Activated naive CD4-positive, alpha-beta T cell treated with Interleukin-2 at 50 U/mL for 16 hours (primary cell): ENCODE data around the gene PPFIBP2.

Experiments used
- DNase-seq: peaks from one replicate; pipeline ENCODE4 v3.0.0-alpha.2; 2020

Gene PPFIBP2

DNA sequence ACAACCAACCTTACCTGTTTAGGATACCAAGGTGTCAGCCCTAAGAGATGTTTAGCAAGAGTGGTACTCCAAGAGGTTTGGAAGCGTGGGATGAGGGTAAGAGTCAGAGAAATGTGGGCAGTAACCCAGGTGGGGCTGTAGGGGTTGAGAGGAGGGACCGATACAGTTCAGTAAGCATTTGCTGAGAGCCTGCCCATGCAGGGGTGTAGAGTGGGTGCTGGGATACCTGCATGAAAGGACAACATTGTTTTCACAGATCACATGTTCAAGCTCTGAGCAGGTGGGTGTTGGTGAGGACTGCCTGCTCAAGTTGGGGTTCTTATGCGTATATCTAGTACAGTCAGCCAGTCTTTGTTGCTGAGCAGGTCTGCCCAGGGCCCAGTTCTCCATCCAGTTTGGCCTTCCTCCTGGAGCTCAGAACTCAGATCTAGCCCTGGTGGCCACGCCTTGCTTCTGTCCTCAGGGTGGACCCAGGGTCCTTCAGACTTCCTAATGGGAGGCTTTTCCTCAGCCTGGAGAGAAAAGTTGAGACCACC, 14.8 kb downstream of the PPFIBP2 start:
- no peak for DNase-seq

DNA sequence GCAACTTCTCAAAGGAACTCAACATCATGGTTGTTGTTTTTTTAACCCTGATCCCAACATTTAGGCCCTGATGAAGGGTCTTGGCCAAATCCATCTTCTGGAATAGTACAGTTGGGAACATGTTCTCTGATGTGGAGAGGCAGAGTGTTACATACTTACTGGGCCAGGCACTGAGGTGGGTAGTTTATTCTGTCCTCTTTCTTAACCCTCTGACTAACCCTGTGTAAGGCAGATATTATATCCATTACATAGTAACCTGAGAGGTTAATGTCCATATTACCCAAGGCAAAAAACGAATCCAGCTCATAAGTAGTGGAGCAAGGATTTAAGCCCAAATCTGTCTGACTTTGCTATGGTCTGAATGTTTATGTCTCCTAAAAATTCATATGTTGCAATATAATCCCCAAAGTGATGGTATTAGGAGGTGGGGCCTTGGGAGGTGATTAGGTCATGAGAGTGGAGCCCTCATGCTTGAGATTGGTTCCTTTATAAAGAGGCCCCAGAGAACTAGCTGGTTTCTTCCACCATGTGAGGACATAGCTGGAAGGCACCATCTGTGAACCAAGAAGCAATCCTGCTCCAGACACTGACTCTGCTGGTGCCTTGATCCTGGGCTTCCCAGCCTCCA, 16.3 kb downstream of the PPFIBP2 start:
- no peak for DNase-seq

DNA sequence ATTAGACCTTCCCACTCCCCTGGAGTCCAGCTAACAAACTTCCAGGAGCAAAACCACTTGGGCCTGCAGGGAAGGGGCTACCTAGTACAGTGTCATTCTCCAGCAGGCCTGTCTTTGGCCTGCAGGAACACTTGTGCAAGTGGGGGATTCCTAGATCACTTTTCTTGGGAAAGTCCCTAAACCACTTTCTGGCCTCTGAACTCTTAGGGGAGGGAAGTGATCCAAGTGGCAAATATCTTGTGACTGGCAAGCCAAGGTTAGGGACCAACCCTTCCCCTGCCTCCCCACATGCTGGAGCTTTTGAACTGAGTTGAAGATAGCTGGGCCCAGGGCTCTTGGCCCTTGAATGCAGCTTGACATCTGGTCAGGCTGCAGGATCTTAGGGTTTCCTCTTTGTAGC, 17.2 kb downstream of the PPFIBP2 start:
- DNase-seq = no peak

DNA sequence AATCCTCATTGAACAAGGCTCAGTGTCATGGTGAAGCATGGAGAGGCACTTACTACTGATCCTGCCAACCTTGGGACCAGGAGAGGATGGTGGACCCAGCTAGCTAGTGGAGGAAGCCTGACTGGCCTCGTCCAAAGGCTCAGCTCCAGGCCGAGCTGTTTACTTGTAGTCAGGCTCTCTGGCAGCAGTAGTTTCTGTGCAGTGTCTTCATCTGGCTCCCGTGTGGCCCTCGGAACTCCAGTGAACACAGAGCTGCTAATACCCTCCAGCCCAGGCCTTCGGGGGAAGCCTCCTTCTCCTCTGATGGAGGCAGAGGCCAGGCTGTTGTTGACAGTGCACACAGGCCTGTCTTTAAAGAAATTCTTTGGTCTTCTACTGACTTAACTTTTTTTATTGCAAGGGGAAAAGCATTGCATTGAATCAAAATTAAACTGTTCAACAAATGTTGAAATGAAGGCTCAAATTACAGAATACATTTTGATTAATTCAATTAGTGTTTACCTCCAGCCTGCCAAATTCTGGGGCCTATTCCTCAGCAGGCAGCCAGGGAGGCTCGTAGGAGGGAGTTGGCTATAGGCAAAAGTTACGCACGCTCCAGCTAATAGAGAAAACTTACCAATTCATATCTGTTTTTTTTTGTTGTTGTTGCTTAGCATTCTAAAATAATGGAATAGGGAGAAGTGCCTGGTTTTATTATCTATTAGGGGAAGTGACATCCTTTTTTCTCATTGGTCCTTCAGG, 18.8 kb downstream of the PPFIBP2 start:
- no peak for DNase-seq

- DNase-seq = no peak
Measured at GRCh38 chr11:7533199-7534041, 19.6 kb downstream of the PPFIBP2 start.

DNA sequence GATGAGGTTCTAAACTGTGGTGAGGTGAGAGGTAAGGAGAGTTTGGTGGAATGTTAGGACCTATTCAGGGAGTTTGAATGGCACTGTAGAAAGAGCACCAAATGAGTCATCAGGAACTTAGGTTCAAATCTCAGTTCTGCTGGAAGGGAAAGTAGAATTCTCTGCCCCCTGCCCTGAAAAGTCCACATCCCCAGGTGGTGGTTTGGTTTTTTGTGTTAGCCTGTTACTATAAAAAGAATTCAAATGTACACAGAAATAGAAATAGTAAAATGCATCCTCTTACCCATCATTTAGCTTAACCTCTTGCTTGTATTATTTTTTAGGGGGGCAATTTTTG, 20.2 kb downstream of the PPFIBP2 start:
- no peak for DNase-seq

- DNase-seq = no peak
Measured at GRCh38 chr11:7536100-7536499, 22.3 kb downstream of the PPFIBP2 start.

DNA sequence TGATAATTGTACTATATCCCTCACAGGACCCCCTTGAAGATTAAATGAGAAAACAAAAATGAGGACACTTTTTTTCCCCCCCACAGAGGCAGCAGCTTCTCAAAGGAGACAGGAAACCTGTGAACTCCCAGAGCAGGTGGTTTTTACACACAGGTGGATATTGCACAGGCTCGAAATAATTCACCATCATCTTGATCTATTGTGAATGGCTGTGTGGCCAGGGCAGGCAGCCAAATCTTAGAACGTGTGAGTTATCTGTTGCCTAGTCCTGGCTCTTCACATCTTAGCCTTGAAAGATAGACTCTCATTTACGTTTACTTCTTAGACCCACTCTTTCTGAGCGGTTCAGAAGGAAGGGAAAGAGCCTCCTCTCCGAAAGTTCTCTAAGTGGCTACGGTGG, 23.5 kb downstream of the PPFIBP2 start:
- no peak for DNase-seq

DNA sequence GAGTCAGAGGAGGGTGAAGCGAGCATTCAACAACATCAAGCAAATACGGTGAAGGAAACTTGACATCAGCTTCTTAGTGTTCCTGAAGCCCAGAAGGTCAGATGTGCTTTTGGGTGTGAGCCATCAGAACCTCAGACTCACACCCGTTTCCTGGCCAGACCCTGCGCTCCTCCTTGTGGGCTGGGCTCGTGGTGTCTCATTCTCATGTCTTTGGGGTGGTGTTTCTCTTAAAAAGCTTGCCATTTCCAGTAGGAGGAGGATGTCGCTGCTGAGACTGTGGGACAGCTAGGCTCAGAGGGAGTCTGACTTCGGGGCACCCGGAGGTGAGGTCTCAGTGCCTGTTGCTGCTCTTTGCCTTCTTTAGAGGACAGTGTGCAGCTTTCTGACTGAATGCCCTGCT, 24.2 kb downstream of the PPFIBP2 start:
- DNase-seq = peak; percentile 11

GRCh38 chr11:7538466-7539454, 25.0 kb downstream of the PPFIBP2 start:
- no peak for DNase-seq

GRCh38 chr11:7540830-7541555, 27.2 kb downstream of the PPFIBP2 start:
- DNase-seq = no peak

- DNase-seq = no peak
Measured at GRCh38 chr11:7543302-7543701, 29.5 kb downstream of the PPFIBP2 start.

DNA sequence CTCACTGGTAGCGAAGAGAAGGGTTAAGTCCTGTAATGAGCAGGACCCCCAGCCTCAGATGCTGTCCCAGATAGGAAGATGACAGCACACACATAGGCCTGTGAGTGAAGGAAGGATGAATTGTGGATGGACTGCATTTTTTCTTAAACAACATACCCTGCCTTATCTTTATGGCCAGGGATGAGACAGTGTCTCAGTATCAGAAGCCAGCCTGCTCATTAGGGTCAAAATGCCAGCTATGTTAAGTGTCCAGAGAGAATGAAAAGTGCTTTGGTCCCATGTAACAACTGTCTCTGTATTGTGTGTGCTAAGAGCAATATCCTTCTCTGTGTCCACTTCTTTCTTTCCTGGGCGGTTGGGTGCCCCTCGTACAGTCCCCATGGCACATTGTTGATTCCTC, 30.2 kb downstream of the PPFIBP2 start:
- no peak for DNase-seq

DNA sequence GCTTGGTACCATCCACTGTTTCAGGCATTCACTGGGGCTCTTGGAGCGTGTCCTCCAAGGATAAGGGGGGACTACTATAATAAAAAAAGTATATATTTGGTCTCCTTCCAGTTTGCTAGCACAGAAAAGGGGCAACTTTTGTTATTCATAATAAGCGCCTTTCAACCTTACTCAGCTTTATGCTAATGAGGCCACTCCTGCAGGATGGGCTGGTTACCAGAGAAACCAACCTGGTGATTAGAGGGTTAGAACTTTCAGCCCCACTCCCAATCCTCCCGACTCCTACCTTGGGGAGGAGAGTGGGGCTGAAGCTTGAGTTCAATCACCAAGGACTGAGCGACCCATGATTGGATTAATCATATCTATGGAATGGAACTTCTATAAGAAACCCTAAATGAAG, 31.8 kb downstream of the PPFIBP2 start:
- DNase-seq = no peak

GRCh38 chr11:7546324-7546791, 32.6 kb downstream of the PPFIBP2 start:
- DNase-seq = no peak

GRCh38 chr11:7547687-7548086, 33.9 kb downstream of the PPFIBP2 start:
- no peak for DNase-seq

DNA sequence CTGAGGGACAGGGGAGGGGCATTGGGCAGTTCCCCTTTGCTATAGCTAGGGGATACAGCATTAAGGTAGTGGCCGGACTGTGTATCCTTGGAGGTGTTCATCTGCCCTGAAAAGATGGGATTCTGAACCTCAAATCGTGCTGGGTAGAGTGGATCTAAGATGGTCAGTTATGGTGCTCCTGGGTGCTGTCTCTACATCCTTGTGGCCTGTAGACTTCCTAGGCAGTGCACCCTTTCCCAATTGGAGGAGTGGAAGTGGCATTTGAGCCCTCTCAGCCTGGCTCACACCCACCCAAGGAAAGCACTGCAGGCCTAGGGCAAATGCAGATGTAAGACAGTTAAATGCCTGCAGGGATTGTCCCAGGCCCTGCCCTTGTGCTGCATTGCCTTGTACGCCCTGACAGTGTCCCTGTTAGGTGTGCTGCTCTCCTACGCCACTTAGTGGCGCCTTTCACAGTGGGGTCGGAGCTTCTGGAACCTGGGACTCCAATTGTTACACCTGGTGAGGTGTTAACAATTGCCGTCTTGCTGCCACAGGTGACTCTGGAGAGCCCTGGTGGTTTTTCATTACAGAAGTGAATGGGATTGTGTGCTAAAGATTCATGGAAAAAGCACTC, 35.0 kb downstream of the PPFIBP2 start:
- no peak for DNase-seq

DNA sequence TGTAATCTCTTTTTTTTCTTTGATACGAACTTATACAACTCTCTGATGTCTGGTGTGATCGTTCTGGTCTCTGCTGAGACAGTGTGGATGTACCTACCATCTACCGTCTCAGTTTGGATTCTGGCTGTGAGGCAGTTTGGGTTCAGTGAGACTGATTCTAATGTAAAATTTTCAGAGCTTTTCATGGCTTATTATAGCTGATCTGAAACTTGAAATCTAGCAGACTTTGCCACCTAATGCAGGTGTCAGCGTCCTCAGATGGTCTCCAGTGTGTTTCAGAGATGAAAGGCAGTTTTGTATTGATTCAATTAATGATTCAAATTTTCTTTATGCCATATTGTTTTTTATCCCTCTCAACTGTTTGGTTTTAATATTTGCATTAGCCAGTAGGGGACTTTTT, 35.9 kb downstream of the PPFIBP2 start:
- no peak for DNase-seq

DNA sequence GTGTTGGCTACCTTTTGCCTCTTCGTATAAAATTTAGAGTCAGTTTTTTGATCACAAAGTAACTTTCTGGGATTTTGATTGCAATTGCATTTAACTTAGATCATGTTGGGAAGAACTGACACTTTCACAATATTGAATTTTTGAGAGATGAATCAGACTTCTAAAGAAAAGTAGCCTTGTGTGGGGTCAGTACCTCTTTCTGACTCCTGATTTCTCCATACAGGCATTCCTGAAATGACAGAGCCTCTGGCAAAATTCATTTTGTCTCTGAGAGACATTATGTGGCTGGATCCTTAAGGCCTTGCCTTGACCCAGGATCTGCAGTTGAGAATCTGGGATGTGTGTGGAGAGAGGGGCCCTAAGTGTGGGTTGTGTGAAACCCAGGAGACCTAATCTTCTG, 37.8 kb downstream of the PPFIBP2 start:
- no peak for DNase-seq

DNA sequence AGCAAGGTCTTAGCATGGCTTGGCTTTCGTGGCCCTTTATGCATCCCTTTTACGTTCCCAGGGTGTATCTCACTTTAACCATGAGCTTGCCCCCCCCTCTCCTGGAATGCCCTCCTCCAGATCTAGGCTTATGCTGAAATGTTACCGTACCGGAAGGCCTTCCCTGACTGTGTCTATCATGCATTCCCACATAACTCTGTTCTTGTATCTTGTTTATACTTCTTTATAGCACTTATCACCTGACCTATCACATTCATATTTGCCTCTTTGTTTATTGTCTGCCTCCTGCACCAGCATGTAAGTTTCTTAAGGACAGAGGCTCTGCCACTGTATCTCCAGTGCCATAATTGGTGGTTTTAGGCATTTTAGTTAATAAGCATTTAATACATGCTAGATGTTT, 38.9 kb downstream of the PPFIBP2 start:
- DNase-seq = no peak

DNA sequence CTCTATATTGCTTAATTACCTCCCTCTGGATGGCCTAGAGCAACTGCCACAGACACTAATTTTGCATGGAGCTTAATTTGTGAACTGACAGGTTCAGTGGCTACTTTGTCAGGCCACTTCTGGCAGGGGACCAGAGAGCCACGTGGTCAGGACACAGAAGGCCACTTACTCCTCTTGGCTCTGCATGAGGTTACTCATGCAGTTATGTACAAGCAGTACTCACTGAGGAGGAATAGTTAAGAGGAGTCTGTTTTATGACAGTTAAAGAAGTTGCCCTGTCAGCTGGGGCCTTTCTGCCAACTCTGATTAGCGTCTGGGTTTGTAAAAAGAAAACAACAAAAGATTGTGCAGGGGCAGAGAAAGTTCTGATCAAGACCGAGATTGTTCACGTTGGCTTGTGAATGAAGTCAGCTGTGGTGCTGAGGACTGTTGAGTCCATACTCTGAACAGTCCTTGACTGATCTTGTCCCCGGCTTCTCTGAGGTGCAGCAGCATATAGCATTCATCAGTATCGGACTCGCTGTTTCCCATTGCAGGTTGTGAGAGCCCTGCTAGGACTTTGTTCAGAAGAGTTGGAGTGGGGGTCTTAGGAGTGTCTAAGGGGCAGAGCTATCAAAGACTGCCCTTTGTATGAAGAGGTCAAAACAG, 41.4 kb downstream of the PPFIBP2 start:
- no peak for DNase-seq
